Stimulated activated CD8-positive, alpha-beta memory T cell treated with anti-CD3 and anti-CD28 coated beads, Interleukin-12 subunit alpha, Interleukin-12 subunit beta, amount 100 ng/mL, for 1 hour (primary cell): ENCODE data around the gene EPHB2.
"Not testable (repeated sequence)": the region's sequence is repeated elsewhere in the genome, so short reads cannot be mapped to it uniquely, and the experiment has no call there.

Source experiments
- DNase-seq: peaks from one replicate; pipeline ENCODE4 v3.0.0-alpha.2; 2020; ENCODE audit warnings: low read depth

The EPHB2 gene

GRCh38 chr1:22819361-22819760 lies 108.7 kb downstream of the EPHB2 start:
- DNase-seq = no peak

- DNase-seq = no peak
Observed at GRCh38 chr1:22821027-22821426, 110.4 kb downstream of the EPHB2 start.

GRCh38 chr1:22822371-22822770 lies 111.7 kb downstream of the EPHB2 start:
- no peak for DNase-seq

- no peak for DNase-seq
Observed at GRCh38 chr1:22824466-22824865, 113.8 kb downstream of the EPHB2 start.

- DNase-seq = no peak
Observed at GRCh38 chr1:22824975-22825374, 114.3 kb downstream of the EPHB2 start.

- no peak for DNase-seq
Observed at GRCh38 chr1:22825486-22826189, 115.0 kb downstream of the EPHB2 start.

- no peak for DNase-seq
Observed at GRCh38 chr1:22826604-22827580, 116.3 kb downstream of the EPHB2 start.

- DNase-seq = no peak
Observed at GRCh38 chr1:22827666-22828483, 117.2 kb downstream of the EPHB2 start.

GRCh38 chr1:22828484-22829308 lies 118.1 kb downstream of the EPHB2 start:
- DNase-seq = no peak

- DNase-seq = no peak
Observed at GRCh38 chr1:22829309-22829989, 118.8 kb downstream of the EPHB2 start.

GRCh38 chr1:22830041-22830566 lies 119.5 kb downstream of the EPHB2 start:
- no peak for DNase-seq

GRCh38 chr1:22830757-22831340 lies 120.2 kb downstream of the EPHB2 start:
- no peak for DNase-seq

GRCh38 chr1:22831729-22832413 lies 121.2 kb downstream of the EPHB2 start:
- DNase-seq = no peak

- no peak for DNase-seq
Observed at GRCh38 chr1:22832414-22832786, 121.8 kb downstream of the EPHB2 start.

GRCh38 chr1:22833699-22834098 lies 123.1 kb downstream of the EPHB2 start:
- DNase-seq = no peak

GRCh38 chr1:22834420-22834819 lies 123.8 kb downstream of the EPHB2 start:
- DNase-seq = not testable (repeated sequence)

- no peak for DNase-seq
Observed at GRCh38 chr1:22835636-22836319, 125.1 kb downstream of the EPHB2 start.

- no peak for DNase-seq
Observed at GRCh38 chr1:22836850-22837249, 126.2 kb downstream of the EPHB2 start.

- no peak for DNase-seq
Observed at GRCh38 chr1:22837332-22837731, 126.7 kb downstream of the EPHB2 start.
